GM12875 (cell line): Measurements from ENCODE around the gene TYR.

Source experiments
- H3K4me3 ChIP-seq: one replicate; pipeline ENCODE4 v1.5.1; 2011; ENCODE audit warnings: low read depth, low read length, control low read depth
- TF ChIP-seq, protein P1 (sequence below): IDR thresholded peaks from 2 replicates; pipeline ENCODE4 v1.5.1; 2011; ENCODE audit warnings: low read depth, mild to moderate bottlenecking, control low read depth, inconsistent platforms, low read length, moderate library complexity, borderline replicate concordance; ENCODE audit not compliant: insufficient read depth

The TYR gene

DNA sequence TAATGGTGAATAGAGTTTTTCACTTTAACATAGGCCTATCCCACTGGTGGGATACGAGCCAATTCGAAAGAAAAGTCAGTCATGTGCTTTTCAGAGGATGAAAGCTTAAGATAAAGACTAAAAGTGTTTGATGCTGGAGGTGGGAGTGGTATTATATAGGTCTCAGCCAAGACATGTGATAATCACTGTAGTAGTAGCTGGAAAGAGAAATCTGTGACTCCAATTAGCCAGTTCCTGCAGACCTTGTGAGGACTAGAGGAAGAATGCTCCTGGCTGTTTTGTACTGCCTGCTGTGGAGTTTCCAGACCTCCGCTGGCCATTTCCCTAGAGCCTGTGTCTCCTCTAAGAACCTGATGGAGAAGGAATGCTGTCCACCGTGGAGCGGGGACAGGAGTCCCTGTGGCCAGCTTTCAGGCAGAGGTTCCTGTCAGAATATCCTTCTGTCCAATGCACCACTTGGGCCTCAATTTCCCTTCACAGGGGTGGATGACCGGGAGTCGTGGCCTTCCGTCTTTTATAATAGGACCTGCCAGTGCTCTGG, at the start of gene TYR:
TYR (plus strand) TSS at position 185 of the 541 bp plus-strand sequence; CDS start at position 264, 79 bp downstream.
- H3K4me3 ChIP-seq = no peak within 1 kb of the TSS
- TF ChIP-seq, protein P1, sequence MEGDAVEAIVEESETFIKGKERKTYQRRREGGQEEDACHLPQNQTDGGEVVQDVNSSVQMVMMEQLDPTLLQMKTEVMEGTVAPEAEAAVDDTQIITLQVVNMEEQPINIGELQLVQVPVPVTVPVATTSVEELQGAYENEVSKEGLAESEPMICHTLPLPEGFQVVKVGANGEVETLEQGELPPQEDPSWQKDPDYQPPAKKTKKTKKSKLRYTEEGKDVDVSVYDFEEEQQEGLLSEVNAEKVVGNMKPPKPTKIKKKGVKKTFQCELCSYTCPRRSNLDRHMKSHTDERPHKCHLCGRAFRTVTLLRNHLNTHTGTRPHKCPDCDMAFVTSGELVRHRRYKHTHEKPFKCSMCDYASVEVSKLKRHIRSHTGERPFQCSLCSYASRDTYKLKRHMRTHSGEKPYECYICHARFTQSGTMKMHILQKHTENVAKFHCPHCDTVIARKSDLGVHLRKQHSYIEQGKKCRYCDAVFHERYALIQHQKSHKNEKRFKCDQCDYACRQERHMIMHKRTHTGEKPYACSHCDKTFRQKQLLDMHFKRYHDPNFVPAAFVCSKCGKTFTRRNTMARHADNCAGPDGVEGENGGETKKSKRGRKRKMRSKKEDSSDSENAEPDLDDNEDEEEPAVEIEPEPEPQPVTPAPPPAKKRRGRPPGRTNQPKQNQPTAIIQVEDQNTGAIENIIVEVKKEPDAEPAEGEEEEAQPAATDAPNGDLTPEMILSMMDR = no peak

DNA sequence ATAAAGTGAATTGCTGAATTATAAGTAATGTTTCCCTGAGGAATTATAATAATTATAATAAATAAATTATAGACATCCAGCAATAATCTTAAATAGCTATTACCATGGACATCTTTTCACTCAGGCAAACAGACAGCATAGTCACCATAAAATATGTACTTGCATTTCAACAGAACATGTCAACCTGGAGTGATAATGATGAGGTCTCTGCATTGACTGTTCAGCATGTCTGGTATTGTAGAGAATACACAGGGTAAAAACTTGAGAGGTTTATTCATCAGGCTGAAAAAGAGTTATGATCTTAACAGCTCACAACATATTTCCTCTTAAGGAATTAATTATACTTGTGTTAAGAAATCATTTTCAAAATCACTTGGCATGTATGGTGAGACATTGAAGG, 41.1 kb upstream of the TYR start:
- H3K4me3 ChIP-seq = no peak overlapping the region
- TF ChIP-seq, protein P1 = no peak

DNA sequence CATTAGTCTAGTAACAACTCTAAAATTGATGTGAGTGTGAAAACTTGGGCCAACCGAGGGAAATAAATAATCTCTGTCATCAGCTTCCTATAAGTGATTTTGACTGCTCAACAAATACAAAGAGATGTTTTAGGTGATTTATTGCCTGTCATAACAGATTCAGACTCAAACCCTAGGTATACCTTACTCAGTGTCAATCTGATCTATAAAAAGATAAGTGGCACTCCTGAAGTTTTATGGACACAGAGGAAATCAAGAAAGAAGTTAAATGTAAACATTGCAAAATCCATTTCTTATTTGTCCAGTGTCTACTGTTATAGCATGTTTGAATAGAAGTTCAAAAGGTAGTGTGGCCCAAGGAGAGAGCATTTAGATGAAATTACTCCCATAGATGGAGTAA, 30.4 kb upstream of the TYR start:
- no peak overlapping the region for H3K4me3 ChIP-seq
- TF ChIP-seq, protein P1 = no peak

DNA sequence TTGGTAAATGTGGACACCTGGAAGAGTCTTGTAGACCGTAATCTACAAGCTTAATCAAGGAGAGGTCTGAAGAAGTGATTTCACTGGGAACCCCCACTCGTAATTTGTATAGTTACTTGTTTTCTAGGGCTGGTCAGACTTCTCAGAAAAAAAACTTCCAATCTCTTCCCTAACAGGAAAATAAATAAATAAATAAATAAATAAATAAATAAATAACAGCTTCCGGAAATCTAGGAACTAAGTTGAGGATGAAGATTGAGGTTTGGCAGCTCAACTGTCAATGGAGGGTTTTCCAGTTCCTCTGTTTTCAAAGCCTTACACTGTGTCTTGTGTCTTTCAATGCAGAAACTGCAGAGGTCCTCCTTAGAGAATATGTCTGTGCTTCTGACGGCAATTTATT, 17.7 kb upstream of the TYR start:
- TF ChIP-seq, protein P1 = no peak

DNA sequence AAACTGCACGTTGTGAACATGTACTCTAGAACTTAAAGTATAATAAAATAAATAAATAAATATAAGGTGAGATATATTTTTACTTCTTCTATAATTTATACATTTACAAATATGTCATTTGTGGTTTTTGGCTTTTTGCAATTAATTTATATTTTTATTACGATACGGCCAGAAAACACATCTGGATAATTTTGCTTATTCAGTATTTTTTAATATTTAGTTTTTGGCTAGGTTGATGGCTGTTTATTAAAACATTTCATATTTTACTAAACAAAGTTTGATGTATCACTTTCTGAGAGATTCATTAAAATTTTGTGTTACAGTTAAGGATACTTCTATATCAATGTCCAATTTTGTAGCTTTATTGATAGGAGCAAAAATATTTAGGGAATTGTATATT, 15.7 kb upstream of the TYR start:
- no peak overlapping the region for H3K4me3 ChIP-seq
- TF ChIP-seq, protein P1 = no peak

More for the DNA sequence above, 17.7 kb upstream of the TYR start:
- H3K4me3 ChIP-seq = no peak overlapping the region

DNA sequence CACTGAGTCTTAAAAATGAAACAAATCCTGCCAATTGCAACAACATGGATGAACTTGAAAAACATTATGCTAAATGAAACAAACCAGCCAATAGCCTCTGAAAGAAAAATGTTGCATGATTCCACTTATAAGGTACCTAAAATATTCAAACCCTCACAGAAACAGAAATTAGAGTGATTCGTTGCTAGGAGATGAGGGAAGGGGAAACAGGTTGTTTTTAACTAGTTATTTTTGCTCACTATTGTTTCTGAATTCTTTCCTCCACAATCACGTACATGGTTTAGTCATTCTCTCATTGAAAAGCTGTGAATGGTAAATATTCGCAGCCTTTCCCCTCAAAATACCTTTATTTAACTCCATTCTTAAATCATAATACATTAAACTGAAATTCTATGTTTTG, 14.0 kb upstream of the TYR start:
- TF ChIP-seq, protein P1 = no peak

DNA sequence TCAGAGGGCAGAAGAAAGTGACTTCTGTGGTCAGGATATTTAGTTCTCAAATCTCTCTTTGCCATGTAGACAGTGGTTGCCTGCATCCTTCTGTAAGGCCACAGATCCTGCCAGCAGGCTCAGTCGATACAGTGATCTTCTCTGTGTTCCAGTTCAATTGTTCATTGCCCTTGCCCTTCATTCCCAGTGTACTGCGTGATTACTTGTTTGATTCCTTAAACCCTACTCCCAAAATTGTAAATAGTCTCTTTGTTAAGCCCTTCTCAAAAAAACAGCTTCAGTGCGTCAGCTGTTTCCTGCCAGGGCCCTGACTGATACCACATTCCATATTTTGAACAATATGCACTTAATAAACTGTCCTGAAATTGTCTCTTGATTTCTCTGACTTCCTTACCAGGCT, 9.3 kb upstream of the TYR start:
- TF ChIP-seq, protein P1 = no peak

More for the DNA sequence above, 14.0 kb upstream of the TYR start:
- H3K4me3 ChIP-seq = no peak overlapping the region

More for the DNA sequence above, 9.3 kb upstream of the TYR start:
- no peak overlapping the region for H3K4me3 ChIP-seq
